DOHH2 (cell line): Measurements from ENCODE around the gene NME3.

Experiments used
- H3F3A ChIP-seq: fragments of 200-600 bp; sonication (generic), shearing (Covaris generic); 2 replicates; pipeline ENCODE4 v1.6.0; 2016; ENCODE audit warnings: antibody characterized with exemption, mild to moderate bottlenecking; ENCODE audit not compliant: control insufficient read depth, insufficient read depth
- H3K27ac ChIP-seq: fragments of 200-600 bp; sonication (generic); 2 replicates; pipeline ENCODE4 v1.5.1; 2014; ENCODE audit warnings: low read depth, mild to moderate bottlenecking, low read length, moderate library complexity
- H3K27me3 ChIP-seq: fragments of 200-600 bp; sonication (generic); 2 replicates; pipeline ENCODE4 v1.6.1; 2014; ENCODE audit warnings: mild to moderate bottlenecking, low read length, mixed read lengths; ENCODE audit not compliant: control insufficient read depth
- H3K36me3 ChIP-seq: fragments of 200-600 bp; sonication (generic); 2 replicates; pipeline ENCODE4 v1.6.1; 2014; ENCODE audit warnings: mild to moderate bottlenecking, low read length, moderate library complexity, mixed read lengths; ENCODE audit not compliant: control insufficient read depth
- H3K4me1 ChIP-seq: fragments of 200-600 bp; sonication (generic); 2 replicates; pipeline ENCODE4 v1.6.1; 2014; ENCODE audit warnings: mild to moderate bottlenecking, low read length, mixed read lengths; ENCODE audit not compliant: control insufficient read depth
- H3K4me2 ChIP-seq: fragments of 200-600 bp; sonication (generic); 2 replicates; pipeline ENCODE4 v1.6.0; 2014; ENCODE audit warnings: mild to moderate bottlenecking, low read length, moderate library complexity
- H3K4me3 ChIP-seq: fragments of 200-600 bp; sonication (generic); 2 replicates; pipeline ENCODE4 v1.5.1; 2014; ENCODE audit warnings: mild to moderate bottlenecking, low read length, mixed read lengths
- H3K79me2 ChIP-seq: fragments of 200-600 bp; sonication (generic); 2 replicates; pipeline ENCODE4 v1.6.1; 2014; ENCODE audit warnings: mild to moderate bottlenecking, low read length, mixed read lengths; ENCODE audit not compliant: control insufficient read depth
- H3K9me2 ChIP-seq: fragments of 200-600 bp; sonication (generic); replicated peaks from 2 replicates; pipeline ENCODE4 v1.6.1; 2014; ENCODE audit warnings: mild to moderate bottlenecking, low read length, mixed read lengths; ENCODE audit not compliant: control insufficient read depth
- H3K9me3 ChIP-seq: fragments of 200-600 bp; sonication (generic); 2 replicates; pipeline ENCODE4 v1.6.1; 2014; ENCODE audit warnings: antibody characterized with exemption, low read length, mixed read lengths; ENCODE audit not compliant: control insufficient read depth, insufficient read depth
- H4K20me1 ChIP-seq: fragments of 200-600 bp; sonication (generic); 2 replicates; pipeline ENCODE4 v1.6.0; 2014; ENCODE audit warnings: low read depth, mild to moderate bottlenecking, antibody characterized with exemption, low read length, moderate library complexity; ENCODE audit not compliant: control insufficient read depth, insufficient read depth
- CTCF ChIP-seq: fragments of 200-600 bp; sonication (generic); IDR thresholded peaks from one replicate; pipeline ENCODE4 v1.5.1; 2014; ENCODE audit warnings: antibody characterized with exemption, mild to moderate bottlenecking, low read depth, low read length; ENCODE audit not compliant: poor library complexity, severe bottlenecking
- EZH2phosphoT487 ChIP-seq: fragments of 200-600 bp; sonication (generic); IDR thresholded peaks from 2 replicates; pipeline ENCODE4 v1.6.1; 2017; ENCODE audit warnings: borderline replicate concordance, mild to moderate bottlenecking, antibody characterized with exemption, low read length, moderate library complexity, mixed read lengths

The NME3 gene

GRCh38 chr16:1761751-1762150 is 9.6 kb downstream of the NME3 start:
- Histone ChIP-seq H4K20me1 (no peaks in the 10 kb centered on the region), H3K36me3 (peaks cover 65% of the 10 kb centered on the region), H3K9me2 (no peaks in the 10 kb centered on the region), H3K4me3 (no peak overlapping the region), H3K79me2 (no peaks in the 10 kb centered on the region), H3K27me3 (no peaks in the 10 kb centered on the region), H3K27ac (no peak overlapping the region), H3F3A (no peaks in the 10 kb centered on the region), H3K4me2 (no peak overlapping the region), H3K9me3 (no peaks in the 10 kb centered on the region), H3K4me1 (no peaks in the 10 kb centered on the region)
- TF ChIP-seq CTCF (no peak), EZH2phosphoT487 (no peak)

GRCh38 chr16:1760911-1761310 is 10.4 kb downstream of the NME3 start:
- no peaks in the 10 kb centered on the region for H4K20me1 ChIP-seq
- TF ChIP-seq EZH2phosphoT487 (no peak), CTCF (no peak)
- no peaks in the 10 kb centered on the region for H3K9me2 ChIP-seq
- peaks cover 60% of the 10 kb centered on the region for H3K36me3 ChIP-seq
- no peak overlapping the region for H3K27ac ChIP-seq
- no peaks in the 10 kb centered on the region for H3K4me1 ChIP-seq
- no peak overlapping the region for H3K4me2 ChIP-seq
- no peaks in the 10 kb centered on the region for H3K27me3 ChIP-seq
- H3K9me3 ChIP-seq: no peaks in the 10 kb centered on the region
- H3F3A ChIP-seq: no peaks in the 10 kb centered on the region
- H3K79me2 ChIP-seq: no peaks in the 10 kb centered on the region
- H3K4me3 ChIP-seq: no peak overlapping the region

GRCh38 chr16:1759511-1759910 is 11.8 kb downstream of the NME3 start:
- Histone ChIP-seq H4K20me1 (no peaks in the 10 kb centered on the region), H3K9me3 (no peaks in the 10 kb centered on the region), H3K4me1 (no peaks in the 10 kb centered on the region), H3K9me2 (no peaks in the 10 kb centered on the region), H3K27ac (no peak overlapping the region), H3K27me3 (no peaks in the 10 kb centered on the region), H3K4me3 (no peak overlapping the region), H3F3A (no peaks in the 10 kb centered on the region), H3K79me2 (no peaks in the 10 kb centered on the region), H3K36me3 (peaks cover 50% of the 10 kb centered on the region), H3K4me2 (no peak overlapping the region)
- no peak for TF ChIP-seq EZH2phosphoT487
- no peak for TF ChIP-seq CTCF

- H3K27ac ChIP-seq: no peak overlapping the region
- no peaks in the 10 kb centered on the region for H4K20me1 ChIP-seq
- H3K4me1 ChIP-seq: no peaks in the 10 kb centered on the region
- H3K9me2 ChIP-seq: no peaks in the 10 kb centered on the region
- TF ChIP-seq EZH2phosphoT487 (no peak), CTCF (no peak)
- no peaks in the 10 kb centered on the region for H3K9me3 ChIP-seq
- H3K4me3 ChIP-seq: no peak overlapping the region
- H3F3A ChIP-seq: no peaks in the 10 kb centered on the region
- H3K27me3 ChIP-seq: no peaks in the 10 kb centered on the region
- no peak overlapping the region for H3K4me2 ChIP-seq
- H3K36me3 ChIP-seq: peaks cover 50% of the 10 kb centered on the region
- H3K79me2 ChIP-seq: no peaks in the 10 kb centered on the region
Measured at GRCh38 chr16:1758923-1759322, 12.4 kb downstream of the NME3 start.
